SH-SY5Y (cell line): Measurements from ENCODE around the gene AGAP1.

Experiments
- GATA2 ChIP-seq: IDR thresholded peaks from 2 replicates; pipeline ENCODE4 v1.6.1; 2011; ENCODE audit warnings: mild to moderate bottlenecking, low read depth, low read length
- GATA3 ChIP-seq: IDR thresholded peaks from 2 replicates; pipeline ENCODE4 v1.6.1; 2011; ENCODE audit warnings: low read depth, mild to moderate bottlenecking, low read length, moderate library complexity

The AGAP1 gene

DNA sequence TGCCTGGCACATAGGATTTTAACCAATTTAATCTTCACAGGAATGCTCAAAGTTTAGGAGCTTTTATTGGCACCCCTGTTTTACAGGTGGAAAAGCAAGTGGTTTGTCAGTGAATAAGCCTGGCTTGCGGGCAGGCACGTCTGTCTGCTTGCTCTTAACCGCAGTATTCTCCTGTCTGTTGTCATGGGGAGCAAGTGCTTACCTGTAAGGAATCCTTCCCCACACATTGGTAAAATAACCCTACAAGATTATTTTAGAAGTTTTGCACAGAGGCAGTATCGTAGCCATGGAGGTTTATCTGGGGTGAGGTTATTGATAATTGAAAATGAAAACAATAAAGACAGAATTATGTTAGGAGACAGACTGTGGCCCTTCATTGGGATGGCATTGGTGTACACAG lies 174.9 kb downstream of the AGAP1 start:
- TF ChIP-seq GATA2 (no peak), GATA3 (no peak)

DNA sequence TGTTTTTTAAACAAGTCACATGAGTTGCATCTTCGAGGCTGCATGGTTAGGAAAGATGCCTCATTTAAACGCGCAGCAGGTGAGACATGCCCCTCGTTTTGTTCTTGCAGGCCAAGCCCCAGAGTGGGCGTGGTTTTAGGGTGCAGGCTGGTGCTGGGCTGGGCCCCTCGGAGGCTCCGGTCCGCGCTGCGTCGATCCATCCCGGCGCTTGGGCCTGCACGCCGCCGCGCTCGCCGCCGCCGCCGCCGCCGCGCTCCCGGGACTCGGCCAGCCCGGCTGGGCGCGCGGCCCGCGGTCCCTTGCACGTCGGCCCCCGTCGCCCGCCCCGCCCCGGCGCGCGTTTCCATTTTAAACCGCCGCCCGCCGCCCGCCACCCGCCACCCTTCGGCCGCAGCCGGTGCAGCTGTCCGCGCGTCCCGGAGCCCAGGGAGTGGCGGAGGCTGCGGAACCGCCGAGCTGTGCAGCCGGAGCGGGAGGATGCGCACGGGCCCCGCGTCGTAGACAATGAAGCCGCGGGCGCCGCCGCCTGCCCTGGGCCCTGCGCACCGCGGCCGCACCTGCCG lies 175.5 kb downstream of the AGAP1 start:
- TF ChIP-seq GATA3 (no peak), GATA2 (no peak)

DNA sequence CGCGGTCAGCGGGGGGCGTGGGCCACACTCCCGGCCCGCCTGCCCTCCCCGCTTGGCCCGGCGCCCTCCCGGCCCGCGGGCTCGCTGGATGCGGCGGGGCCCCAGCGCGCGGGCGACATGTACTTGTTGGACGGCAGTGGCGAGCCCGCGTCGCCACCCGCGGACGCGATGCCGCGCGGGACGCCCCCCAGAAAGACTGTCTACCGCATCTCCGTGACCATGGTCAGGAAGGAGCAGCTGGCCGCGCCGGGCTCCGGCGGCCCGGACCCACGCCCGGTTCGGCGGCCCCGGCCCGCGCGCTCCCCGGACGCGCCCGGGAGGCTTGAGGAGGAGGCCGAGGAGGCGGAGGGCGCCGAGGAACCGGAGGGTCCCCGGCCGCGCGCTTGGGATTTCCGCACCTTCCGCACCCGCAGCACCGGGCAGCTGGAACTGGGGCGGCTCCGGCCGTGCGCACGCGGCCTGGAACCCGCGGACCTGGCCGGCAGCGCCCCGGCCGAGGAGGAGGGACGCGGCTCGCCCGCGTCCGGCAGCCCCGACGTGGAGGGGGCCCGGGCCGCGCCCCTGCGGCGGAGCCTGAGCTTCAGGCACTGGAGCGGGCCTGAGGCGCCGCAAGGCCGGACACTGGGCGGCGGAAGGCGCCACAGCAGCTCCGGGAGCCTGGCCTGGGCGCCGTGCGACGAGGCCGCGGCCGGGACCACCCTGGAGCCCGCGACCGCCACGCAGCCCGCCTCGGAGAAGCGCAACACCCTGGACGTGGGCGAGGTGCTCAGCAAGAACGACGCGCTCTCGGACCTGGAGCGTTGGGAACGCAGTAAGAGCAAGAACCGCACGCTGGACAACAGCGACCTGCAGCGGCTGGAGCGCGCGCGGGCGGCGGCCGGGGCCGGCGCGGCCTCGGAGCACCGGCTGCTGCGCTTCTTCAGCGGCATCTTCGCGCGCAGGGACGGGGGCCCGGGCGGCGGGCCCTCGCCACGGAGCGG lies 176.4 kb downstream of the AGAP1 start:
- TF ChIP-seq GATA3 (no peak), GATA2 (no peak)

DNA sequence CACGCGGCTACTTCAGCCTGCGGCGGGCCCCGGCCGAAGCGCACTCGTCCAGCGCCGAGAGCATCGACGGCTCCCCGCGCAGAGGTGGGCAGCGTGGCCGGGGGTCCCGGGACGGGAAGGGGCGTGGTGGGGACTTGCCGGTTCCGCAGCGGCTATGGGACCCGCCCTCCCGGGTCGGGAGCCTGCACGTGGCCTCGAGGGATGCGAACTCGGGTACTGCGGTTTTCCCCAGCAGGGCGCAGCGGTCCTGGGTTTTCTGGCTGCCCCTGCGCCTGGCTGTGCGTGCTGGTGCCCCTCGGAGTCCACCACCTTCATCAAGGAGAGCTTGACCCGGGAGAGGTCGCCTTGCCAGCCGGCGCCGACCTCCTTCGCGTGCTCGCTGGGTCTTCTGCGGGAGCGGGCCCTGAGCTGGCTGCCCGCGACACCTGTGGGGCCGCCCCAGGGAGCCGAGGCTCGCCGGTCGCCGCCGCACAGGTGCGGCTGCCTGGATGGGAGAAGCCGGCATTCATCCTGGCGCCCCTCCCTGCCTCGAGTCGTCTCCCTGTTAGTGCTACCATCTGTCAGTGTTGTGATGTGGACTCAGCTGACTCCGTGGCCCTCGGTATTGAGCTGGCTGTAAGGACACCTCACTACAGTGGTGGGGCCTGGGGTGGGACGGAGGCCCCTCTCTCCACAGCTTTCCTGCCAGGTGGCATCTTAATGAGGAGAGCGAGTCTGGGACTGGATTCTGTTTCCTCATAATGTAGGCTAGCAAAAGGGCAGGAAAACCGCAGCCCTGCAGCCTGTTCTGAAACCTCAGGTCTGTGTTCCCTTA lies 177.3 kb downstream of the AGAP1 start:
- TF ChIP-seq GATA2 (no peak), GATA3 (no peak)

DNA sequence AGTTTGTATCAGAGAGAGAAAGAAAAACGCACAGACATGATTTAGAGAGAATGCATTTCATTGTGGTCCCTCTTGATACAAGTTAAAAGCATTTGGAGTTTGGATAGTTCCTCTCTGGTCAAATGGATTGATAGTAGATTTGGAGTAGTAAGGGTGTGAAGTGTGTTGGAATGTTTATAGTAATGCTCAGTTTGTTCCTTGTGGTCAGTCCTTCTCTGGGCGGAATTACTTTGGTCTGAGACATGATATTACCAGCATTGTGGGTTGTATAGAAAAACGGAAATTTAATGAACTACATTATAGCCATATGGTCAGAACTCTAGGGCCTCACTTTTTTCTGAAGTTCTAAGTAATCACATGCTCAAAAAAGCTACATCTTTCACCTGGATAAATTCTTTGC lies 178.9 kb downstream of the AGAP1 start:
- TF ChIP-seq GATA3: no peak
- TF ChIP-seq GATA2: no peak

DNA sequence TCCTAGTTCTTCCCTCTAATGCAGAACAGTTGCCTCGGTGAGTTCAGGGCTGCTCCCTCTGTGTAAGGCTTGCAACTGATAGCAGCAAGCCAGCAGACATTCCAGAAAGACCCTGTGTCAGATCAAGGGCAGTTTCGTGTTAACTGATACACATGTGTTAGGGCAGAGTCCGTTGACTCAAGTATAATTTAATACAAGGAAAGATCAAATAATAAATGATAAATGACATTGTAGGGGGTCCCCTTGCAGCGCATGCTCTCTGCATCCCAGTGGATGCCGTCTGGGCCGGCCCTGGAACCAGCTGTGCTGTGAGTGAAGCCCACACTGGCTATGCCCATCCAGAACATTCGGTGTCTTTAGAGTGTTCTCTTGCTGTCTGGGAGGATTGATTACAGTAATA lies 180.3 kb downstream of the AGAP1 start:
- TF ChIP-seq GATA3 (no peak), GATA2 (no peak)

DNA sequence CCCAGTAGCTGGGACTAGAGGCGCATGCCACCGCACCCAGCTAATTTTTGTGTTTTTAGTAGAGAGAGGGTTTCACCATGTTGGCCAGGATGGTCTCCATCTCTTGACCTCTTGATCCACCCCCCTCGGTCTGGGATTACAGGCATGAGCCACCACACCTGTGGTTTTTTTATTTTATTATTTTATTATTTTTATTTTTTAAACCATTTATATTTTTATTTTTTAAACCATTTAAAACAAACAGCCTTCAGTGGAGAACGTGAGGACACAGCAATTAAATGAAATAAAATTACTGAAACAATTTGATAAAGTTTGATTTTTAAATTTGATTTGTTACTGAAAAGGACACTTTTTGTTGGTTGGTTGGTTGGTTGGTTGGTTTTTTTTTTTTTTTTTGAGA lies 181.0 kb downstream of the AGAP1 start:
- TF ChIP-seq GATA2: no peak
- no peak for TF ChIP-seq GATA3

DNA sequence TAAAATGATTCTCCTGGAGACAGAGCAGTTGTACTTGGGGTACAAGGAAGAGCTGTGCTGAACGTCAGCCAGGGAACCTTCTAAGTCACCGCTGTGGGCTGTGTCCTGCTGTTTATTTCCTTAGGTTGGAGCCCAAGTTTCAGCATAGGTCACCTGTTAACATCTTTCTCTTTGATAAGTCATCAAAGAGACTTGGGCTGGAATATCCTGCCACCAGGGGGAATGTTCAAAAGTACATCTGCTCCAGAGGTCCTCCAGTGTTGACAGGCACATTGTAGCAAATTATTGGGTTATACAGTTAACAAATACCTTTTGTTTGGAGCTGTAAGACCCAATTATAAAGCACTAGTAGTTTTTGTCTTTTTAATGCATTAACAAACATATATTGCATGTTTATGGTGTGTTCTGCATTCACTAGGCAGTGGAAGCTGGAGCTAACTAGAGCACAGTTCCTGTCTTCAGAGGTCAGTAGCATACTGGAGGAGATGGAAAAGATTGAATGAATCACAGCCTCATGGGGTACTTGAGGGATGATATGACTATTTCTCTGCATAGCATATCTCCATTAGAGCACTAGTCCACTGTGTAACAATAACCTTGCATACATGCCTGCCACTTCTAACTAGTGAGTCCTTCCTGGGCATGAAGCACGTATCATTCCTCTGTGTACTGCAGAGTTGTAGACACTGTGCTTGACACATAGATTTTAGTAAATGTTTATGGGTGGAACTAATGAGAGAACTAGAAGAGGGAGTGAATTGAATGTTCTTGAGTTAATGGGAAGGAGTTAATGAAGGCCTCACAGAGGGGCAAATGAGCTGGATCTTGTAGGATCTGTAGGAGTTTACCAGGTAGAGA lies 182.1 kb downstream of the AGAP1 start:
- TF ChIP-seq GATA2 (no peak), GATA3 (no peak)

DNA sequence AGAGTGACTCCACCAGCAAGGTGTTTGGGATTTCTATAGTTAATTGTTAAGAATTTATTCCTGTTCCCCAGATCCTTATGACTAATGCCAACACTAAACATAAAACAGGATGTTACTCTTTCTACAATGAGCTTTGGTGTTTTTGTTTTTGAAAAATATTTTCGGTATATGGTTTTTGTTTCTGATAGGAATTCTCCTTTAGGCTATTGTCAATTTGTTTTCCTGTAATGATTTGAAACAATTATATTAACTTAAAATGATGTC lies 182.6 kb downstream of the AGAP1 start:
- TF ChIP-seq GATA2: no peak
- TF ChIP-seq GATA3: no peak

DNA sequence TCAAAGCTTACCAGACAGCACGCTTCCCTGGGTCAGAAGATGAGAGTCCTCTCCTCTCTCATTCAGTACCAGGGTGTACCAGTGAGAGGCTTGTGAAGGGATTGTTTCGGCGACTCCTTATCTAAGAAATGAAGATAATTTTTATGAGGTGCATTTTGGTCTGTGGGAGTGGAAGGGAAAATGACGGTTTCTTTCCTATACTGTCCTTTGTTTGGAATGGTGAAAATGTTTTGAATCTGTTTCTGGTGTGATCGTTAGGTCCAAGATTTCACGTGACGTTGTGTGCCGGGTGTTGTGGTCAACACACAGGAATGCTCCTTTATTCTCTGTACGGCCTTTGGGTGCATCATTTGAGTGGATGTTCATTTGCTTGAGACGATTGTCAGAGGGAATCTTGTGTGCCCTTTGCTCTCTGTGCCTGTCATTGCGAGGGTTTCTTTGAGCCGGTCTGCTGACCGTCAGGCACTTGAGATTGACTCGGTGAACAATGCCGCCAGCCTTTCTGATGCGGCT lies 183.5 kb downstream of the AGAP1 start:
- TF ChIP-seq GATA3: no peak
- TF ChIP-seq GATA2: no peak

DNA sequence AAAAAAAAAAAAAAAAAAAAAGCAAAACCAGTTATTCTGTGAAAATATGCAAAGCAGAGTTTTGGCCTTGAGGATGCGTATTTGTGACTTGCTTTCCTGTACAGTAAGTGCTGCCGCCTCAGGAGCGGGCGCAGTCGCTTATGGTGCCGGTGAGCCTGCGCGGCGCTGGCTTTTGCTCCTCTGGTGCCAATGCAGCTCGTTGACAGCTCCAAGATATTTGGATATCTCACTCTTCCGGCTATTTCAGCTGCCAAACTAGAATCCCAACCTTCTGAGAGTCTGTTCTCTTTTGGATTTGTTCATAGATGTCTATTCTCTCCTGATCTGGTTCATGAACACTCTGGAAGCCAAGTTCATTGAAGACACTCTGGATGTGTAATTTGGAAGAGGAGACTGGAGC lies 184.1 kb downstream of the AGAP1 start:
- TF ChIP-seq GATA3: no peak
- no peak for TF ChIP-seq GATA2

DNA sequence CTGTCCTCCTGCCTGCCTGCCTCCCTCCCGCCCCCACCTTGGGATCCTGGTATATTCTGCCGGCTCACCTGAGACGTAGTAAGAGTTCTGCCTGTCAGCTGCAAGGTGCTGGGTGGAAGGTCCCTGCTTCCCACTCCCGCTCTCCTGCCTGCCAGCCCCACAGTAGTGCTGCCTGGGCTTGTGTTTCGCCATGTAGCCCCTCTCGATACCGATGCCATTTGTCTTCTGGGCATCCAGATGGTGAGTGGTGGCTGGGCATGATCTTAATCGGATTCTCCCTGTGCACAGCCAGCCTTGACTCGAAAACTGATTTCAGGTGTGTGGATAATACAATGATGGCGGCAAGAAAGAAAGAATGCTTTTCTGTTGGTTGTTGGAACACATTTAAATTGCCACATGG lies 184.9 kb downstream of the AGAP1 start:
- TF ChIP-seq GATA2 (peak; percentile 81), GATA3 (no peak)

DNA sequence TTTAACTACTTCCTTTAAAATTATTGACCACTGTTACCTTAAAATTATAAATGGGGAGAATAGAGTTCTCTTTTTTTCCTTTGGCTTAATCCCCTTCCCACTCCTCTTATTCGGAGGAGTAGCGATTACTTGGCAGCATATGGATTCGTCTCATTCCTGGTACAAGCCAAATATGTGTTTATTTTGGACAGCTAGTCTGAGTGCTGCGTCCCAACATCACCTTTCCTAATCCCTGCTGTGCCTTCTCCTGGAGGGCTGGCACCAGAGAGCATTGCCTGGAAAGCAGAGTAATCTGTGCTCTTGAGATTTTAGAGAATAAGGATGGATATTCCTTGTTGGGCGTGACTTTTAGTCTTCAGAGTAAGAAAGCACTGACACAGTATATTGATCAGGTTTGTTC lies 185.6 kb downstream of the AGAP1 start:
- no peak for TF ChIP-seq GATA2
- TF ChIP-seq GATA3: no peak
